Muscle layer of colon (tissue), 2 donors: Measurements from ENCODE around the gene WNT16.
"Not testable (repeated sequence)": the region's sequence is repeated elsewhere in the genome, so short reads cannot be mapped to it uniquely, and the experiment has no call there.

Source experiments
- H3K27ac ChIP-seq: one replicate; pipeline ENCODE4 v1.7.0; 2013; ENCODE audit warnings: low read depth, mild to moderate bottlenecking, low read length, moderate library complexity
- H3K27me3 ChIP-seq, 2 donors: one replicate each; pipeline ENCODE4 v1.7.0; 2013; ENCODE audit warnings: low read length in 2 of 2, mild to moderate bottlenecking in 2 of 2; ENCODE audit not compliant: insufficient read depth in 2 of 2, control insufficient read depth in 1 of 2
- H3K36me3 ChIP-seq: one replicate; pipeline ENCODE4 v1.7.0; 2013; ENCODE audit warnings: mild to moderate bottlenecking, low read length; ENCODE audit not compliant: insufficient read depth
- H3K4me1 ChIP-seq: one replicate; pipeline ENCODE4 v1.7.0; 2013; ENCODE audit warnings: mild to moderate bottlenecking, low read length; ENCODE audit not compliant: insufficient read depth
- H3K4me3 ChIP-seq, 2 donors: one replicate each; pipeline ENCODE4 v1.7.0; 2013; ENCODE audit warnings: low read length in 2 of 2, low read depth in 1 of 2, mild to moderate bottlenecking in 1 of 2, moderate library complexity in 1 of 2
- H3K9ac ChIP-seq: one replicate; pipeline ENCODE4 v1.7.0; 2013; ENCODE audit warnings: low read length
- H3K9me3 ChIP-seq: one replicate; pipeline ENCODE4 v1.7.0; 2013; ENCODE audit warnings: mild to moderate bottlenecking, low read length
- donor health status: abdominal sarcoma.
- donor health status: Adenocarcinoma of cecum.

The WNT16 gene

GRCh38 chr7:121313793-121314676 is 14.8 kb upstream of the WNT16 start:
- H3K27me3 ChIP-seq: no peaks in the 10 kb centered on the region
- H3K27ac ChIP-seq: no peak overlapping the region
- H3K36me3 ChIP-seq: no peaks in the 10 kb centered on the region
- no peak overlapping the region for H3K4me3 ChIP-seq
- no peaks in the 10 kb centered on the region for H3K4me1 ChIP-seq
- H3K9ac ChIP-seq: no peak overlapping the region
- no peaks in the 10 kb centered on the region for H3K9me3 ChIP-seq

GRCh38 chr7:121315170-121315569 is 13.6 kb upstream of the WNT16 start:
- not testable (repeated sequence) for H3K36me3 ChIP-seq, H3K27ac ChIP-seq, H3K4me1 ChIP-seq, H3K9me3 ChIP-seq, H3K4me3 ChIP-seq, H3K9ac ChIP-seq, H3K27me3 ChIP-seq

DNA sequence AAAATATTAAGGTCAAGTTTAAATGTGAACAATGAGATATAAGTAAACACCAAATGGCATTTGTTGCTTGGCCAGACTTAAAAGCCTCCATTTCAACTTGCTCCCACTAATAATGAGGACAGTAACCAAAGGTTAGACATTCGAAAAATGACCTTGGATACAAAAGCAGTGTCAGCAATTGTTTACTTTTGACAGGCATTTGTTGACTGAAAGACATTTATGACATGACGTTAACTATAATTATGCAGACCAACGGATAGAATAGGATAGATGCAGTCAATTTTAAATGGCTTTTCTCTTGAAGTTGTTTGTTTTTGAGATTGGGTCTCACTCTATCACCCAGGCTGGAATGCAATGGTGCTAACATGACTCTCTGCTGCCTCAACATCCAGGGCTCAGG is 6.3 kb upstream of the WNT16 start:
- H3K4me3 ChIP-seq: no peak overlapping the region
- no peaks in the 10 kb centered on the region for H3K27me3 ChIP-seq
- H3K4me1 ChIP-seq: no peaks in the 10 kb centered on the region
- H3K36me3 ChIP-seq: no peaks in the 10 kb centered on the region
- no peaks in the 10 kb centered on the region for H3K9me3 ChIP-seq
- H3K27ac ChIP-seq: no peak overlapping the region
- no peak overlapping the region for H3K9ac ChIP-seq

- no peaks in the 10 kb centered on the region for H3K36me3 ChIP-seq
- no peak overlapping the region for H3K9ac ChIP-seq
- H3K4me1 ChIP-seq: no peaks in the 10 kb centered on the region
- no peaks in the 10 kb centered on the region for H3K9me3 ChIP-seq
- H3K4me3 ChIP-seq: no peak overlapping the region
- peaks cover 5 to 9% of the 10 kb centered on the region in 2 donors for H3K27me3 ChIP-seq
- H3K27ac ChIP-seq: no peak overlapping the region
These were observed 5.1 kb upstream of the WNT16 start for GRCh38 chr7:121323515-121324302.

DNA sequence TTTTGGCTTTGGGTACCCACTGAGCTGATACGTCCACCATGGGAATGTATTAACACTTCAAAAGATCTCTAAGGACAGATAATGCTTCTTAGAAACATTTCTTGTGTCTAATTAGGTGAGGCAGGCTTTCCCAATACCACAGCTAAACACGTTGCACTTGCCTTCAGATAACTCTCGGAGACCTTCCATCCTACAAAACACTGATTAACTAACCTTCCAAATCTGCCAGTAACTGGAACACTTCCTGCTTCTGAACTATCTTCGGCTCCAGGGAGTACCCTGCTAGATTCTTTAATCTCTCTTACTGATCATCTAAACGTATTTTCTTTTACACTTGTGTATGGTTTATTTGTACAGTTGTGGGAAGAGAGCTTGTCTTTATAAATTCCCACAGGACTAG is 1.1 kb upstream of the WNT16 start:
- Histone ChIP-seq H3K9ac (no peak overlapping the region), H3K36me3 (no peaks in the 10 kb centered on the region), H3K4me3 (no peak overlapping the region), H3K27ac (no peak overlapping the region), H3K9me3 (no peaks in the 10 kb centered on the region), H3K4me1 (peaks cover 12% of the 10 kb centered on the region), H3K27me3 (peaks cover 41 to 44% of the 10 kb centered on the region in 2 donors)

DNA sequence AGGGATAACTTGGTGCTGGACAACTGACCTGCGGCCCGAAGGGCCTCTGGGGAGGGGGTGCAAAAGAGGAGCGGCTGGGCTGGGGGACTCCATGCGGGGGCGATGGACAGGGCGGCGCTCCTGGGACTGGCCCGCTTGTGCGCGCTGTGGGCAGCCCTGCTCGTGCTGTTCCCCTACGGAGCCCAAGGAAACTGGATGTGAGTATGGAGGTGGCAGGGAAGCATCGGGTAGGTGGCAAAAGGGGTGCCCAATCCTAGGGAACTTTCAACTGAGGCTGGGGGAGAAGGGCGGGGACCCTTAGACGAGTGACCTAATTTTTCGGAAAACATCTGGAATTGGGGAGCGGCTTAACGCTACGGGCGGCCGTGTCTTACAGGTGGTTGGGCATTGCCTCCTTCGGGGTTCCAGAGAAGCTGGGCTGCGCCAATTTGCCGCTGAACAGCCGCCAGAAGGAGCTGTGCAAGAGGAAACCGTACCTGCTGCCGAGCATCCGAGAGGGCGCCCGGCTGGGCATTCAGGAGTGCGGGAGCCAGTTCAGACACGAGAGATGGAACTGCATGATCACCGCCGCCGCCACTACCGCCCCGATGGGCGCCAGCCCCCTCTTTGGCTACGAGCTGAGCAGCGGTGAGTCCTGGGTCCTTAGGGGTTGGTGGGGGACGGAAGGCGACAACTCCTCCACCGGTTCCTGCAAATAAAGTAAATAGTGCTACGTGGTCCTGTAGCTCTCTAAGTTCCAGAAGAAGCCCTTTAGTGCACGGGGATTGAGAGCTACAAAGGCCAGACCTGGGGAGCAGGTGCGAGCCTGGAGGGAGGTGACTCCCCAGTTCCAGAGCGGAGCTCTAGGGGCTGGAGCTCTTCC is 622 bp downstream of the WNT16 start:
- H3K9me3 ChIP-seq: no peaks in the 10 kb centered on the region
- H3K36me3 ChIP-seq: no peaks in the 10 kb centered on the region
- no peak overlapping the region for H3K9ac ChIP-seq
- peak overlapping the region; percentile 23 to 48 for H3K4me3 ChIP-seq
- peaks cover 41 to 44% of the 10 kb centered on the region in 2 donors for H3K27me3 ChIP-seq
- no peak overlapping the region for H3K27ac ChIP-seq
- peaks cover 12% of the 10 kb centered on the region for H3K4me1 ChIP-seq

- peaks cover 12% of the 10 kb centered on the region for H3K4me1 ChIP-seq
- peak overlapping the region; percentile 11 to 48 for H3K4me3 ChIP-seq
- H3K9me3 ChIP-seq: no peaks in the 10 kb centered on the region
- H3K9ac ChIP-seq: no peak overlapping the region
- H3K27ac ChIP-seq: no peak overlapping the region
- H3K27me3 ChIP-seq: peaks cover 41 to 44% of the 10 kb centered on the region in 2 donors
- no peaks in the 10 kb centered on the region for H3K36me3 ChIP-seq
These were observed 1.4 kb downstream of the WNT16 start for GRCh38 chr7:121330053-121330833.

GRCh38 chr7:121331048-121331447 is 2.2 kb downstream of the WNT16 start:
- Histone ChIP-seq H3K4me3 (no peak overlapping the region), H3K4me1 (peaks cover 12% of the 10 kb centered on the region), H3K9me3 (no peaks in the 10 kb centered on the region), H3K27ac (no peak overlapping the region), H3K36me3 (no peaks in the 10 kb centered on the region), H3K9ac (no peak overlapping the region), H3K27me3 (peaks cover 41 to 44% of the 10 kb centered on the region in 2 donors)

DNA sequence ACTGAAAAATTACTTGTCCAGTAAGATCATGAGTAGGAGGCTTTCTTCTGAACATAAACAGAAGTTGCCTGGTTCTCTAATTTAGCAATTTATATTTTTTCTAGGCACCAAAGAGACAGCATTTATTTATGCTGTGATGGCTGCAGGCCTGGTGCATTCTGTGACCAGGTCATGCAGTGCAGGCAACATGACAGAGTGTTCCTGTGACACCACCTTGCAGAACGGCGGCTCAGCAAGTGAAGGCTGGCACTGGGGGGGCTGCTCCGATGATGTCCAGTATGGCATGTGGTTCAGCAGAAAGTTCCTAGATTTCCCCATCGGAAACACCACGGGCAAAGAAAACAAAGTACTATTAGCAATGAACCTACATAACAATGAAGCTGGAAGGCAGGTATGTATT is 2.8 kb downstream of the WNT16 start:
- H3K27me3 ChIP-seq: peaks cover 41 to 44% of the 10 kb centered on the region in 2 donors
- H3K27ac ChIP-seq: no peak overlapping the region

GRCh38 chr7:121334376-121334775 is 5.6 kb downstream of the WNT16 start:
- no peak overlapping the region for H3K9ac ChIP-seq
- H3K4me3 ChIP-seq: no peak overlapping the region
- H3K27ac ChIP-seq: no peak overlapping the region
- H3K4me1 ChIP-seq: peaks cover 6% of the 10 kb centered on the region
- H3K27me3 ChIP-seq: peaks cover 28 to 29% of the 10 kb centered on the region in 2 donors
- H3K36me3 ChIP-seq: no peaks in the 10 kb centered on the region
- H3K9me3 ChIP-seq: no peaks in the 10 kb centered on the region

More for the DNA sequence above, 2.8 kb downstream of the WNT16 start:
- no peaks in the 10 kb centered on the region for H3K9me3 ChIP-seq
- H3K4me3 ChIP-seq: no peak overlapping the region
- no peak overlapping the region for H3K9ac ChIP-seq
- H3K4me1 ChIP-seq: peaks cover 12% of the 10 kb centered on the region
- no peaks in the 10 kb centered on the region for H3K36me3 ChIP-seq
